ENCODE results near the gene CCDC167.

Gene CCDC167

GRCh38 chr6:37524025-37524969 lies 24.6 kb upstream of the CCDC167 start:
- H3K4me2 ChIP-seq (ENCODE audit: low read length, poor library complexity, severe bottlenecking) = no peak overlapping the region
- no peak overlapping the region for H3K18ac ChIP-seq (ENCODE audit: low read depth in 1 of 2, low read length in 2 of 2)
- H4K91ac ChIP-seq (ENCODE audit: low read length) = no peak overlapping the region
- H3K27me3 ChIP-seq (ENCODE audit: control insufficient read depth in 1 of 2, insufficient read depth in 1 of 2, low read length in 2 of 2) = peaks cover 47 to 69% of the 10 kb centered on the region in 2 experiments
- WGBS = 69% methylated on average over 9 of the region's 19 CpGs
- no peak overlapping the region for H3K23ac ChIP-seq (ENCODE audit: low read length in 2 of 2)
- H3K9ac ChIP-seq (ENCODE audit: low read length) = no peak overlapping the region
- H3K4ac ChIP-seq (ENCODE audit: low read depth in 1 of 2, low read length in 2 of 2) = no peak overlapping the region
- H2BK5ac ChIP-seq (ENCODE audit: low read depth, low read length, poor library complexity, severe bottlenecking) = no peak overlapping the region
- H3K27ac ChIP-seq (ENCODE audit: low read length, poor library complexity, severe bottlenecking) = no peak overlapping the region
- H2BK120ac ChIP-seq (ENCODE audit: low read depth, low read length) = no peak overlapping the region
- H3K4me1 ChIP-seq (ENCODE audit: control insufficient read depth, insufficient read depth, low read depth, low read length) = peaks cover 2% of the 10 kb centered on the region
- no peak overlapping the region for H3K14ac ChIP-seq (ENCODE audit: low read length in 2 of 2)
- no peak overlapping the region for H2BK15ac ChIP-seq (ENCODE audit: low read depth, poor library complexity, severe bottlenecking)
- no peak overlapping the region for H2BK12ac ChIP-seq (ENCODE audit: low read length in 2 of 2)
- no peak overlapping the region for H2AFZ ChIP-seq (ENCODE audit: low read depth, low read length)
- H3K4me3 ChIP-seq (ENCODE audit: insufficient read depth in 1 of 2, low read depth in 1 of 2, low read length in 2 of 2) = no peak overlapping the region
- H2AK5ac ChIP-seq (ENCODE audit: low read length, severe bottlenecking) = no peak overlapping the region
- H3K79me1 ChIP-seq (replicated peaks; ENCODE audit: low read length, poor library complexity, severe bottlenecking) = no peaks in the 10 kb centered on the region
- peaks cover 2% of the 10 kb centered on the region for H3K9me3 ChIP-seq (ENCODE audit: control insufficient read depth, low read length)
- H3K36me3 ChIP-seq (ENCODE audit: control insufficient read depth in 1 of 2, insufficient read depth in 2 of 2, low read depth in 1 of 2, low read length in 2 of 2) = no peaks in the 10 kb centered on the region
- no peak overlapping the region for H4K8ac ChIP-seq (ENCODE audit: low read length)
- DNase-seq = no peak

GRCh38 chr6:37523412-37523811 lies 23.7 kb upstream of the CCDC167 start:
- Histone ChIP-seq H2BK15ac (ENCODE audit: low read depth, poor library complexity, severe bottlenecking) (no peak overlapping the region), H2BK120ac (ENCODE audit: low read depth, low read length) (no peak overlapping the region), H3K18ac (ENCODE audit: low read depth in 1 of 2, low read length in 2 of 2) (no peak overlapping the region), H3K4ac (ENCODE audit: low read depth in 1 of 2, low read length in 2 of 2) (no peak overlapping the region), H3K79me1 (replicated peaks; ENCODE audit: low read length, poor library complexity, severe bottlenecking) (no peaks in the 10 kb centered on the region), H4K8ac (ENCODE audit: low read length) (no peak overlapping the region), H2BK12ac (ENCODE audit: low read length in 2 of 2) (no peak overlapping the region), H3K27me3 (ENCODE audit: control insufficient read depth in 1 of 2, insufficient read depth in 1 of 2, low read length in 2 of 2) (peaks cover 46 to 68% of the 10 kb centered on the region in 2 experiments), H3K4me2 (ENCODE audit: low read length, poor library complexity, severe bottlenecking) (no peak overlapping the region), H3K14ac (ENCODE audit: low read length in 2 of 2) (no peak overlapping the region), H3K4me3 (ENCODE audit: insufficient read depth in 1 of 2, low read depth in 1 of 2, low read length in 2 of 2) (no peak overlapping the region), H3K27ac (ENCODE audit: low read length, poor library complexity, severe bottlenecking) (no peak overlapping the region), H3K36me3 (ENCODE audit: control insufficient read depth in 1 of 2, insufficient read depth in 2 of 2, low read depth in 1 of 2, low read length in 2 of 2) (no peaks in the 10 kb centered on the region), H3K9ac (ENCODE audit: low read length) (no peak overlapping the region), H2AFZ (ENCODE audit: low read depth, low read length) (no peak overlapping the region), H3K23ac (ENCODE audit: low read length in 2 of 2) (no peak overlapping the region), H2AK5ac (ENCODE audit: low read length, severe bottlenecking) (no peak overlapping the region), H3K9me3 (ENCODE audit: control insufficient read depth, low read length) (peaks cover 5% of the 10 kb centered on the region), H2BK5ac (ENCODE audit: low read depth, low read length, poor library complexity, severe bottlenecking) (no peak overlapping the region), H3K4me1 (ENCODE audit: control insufficient read depth, insufficient read depth, low read depth, low read length) (peaks cover 2% of the 10 kb centered on the region), H4K91ac (ENCODE audit: low read length) (no peak overlapping the region)
- 65% methylated on average over 4 of the region's 7 CpGs for WGBS
- no peak for DNase-seq

- Histone ChIP-seq H4K8ac (ENCODE audit: low read length) (no peak overlapping the region), H3K9me3 (ENCODE audit: control insufficient read depth, low read length) (peaks cover 5% of the 10 kb centered on the region), H2AFZ (ENCODE audit: low read depth, low read length) (no peak overlapping the region), H3K36me3 (ENCODE audit: control insufficient read depth in 1 of 2, insufficient read depth in 2 of 2, low read depth in 1 of 2, low read length in 2 of 2) (no peaks in the 10 kb centered on the region), H2AK5ac (ENCODE audit: low read length, severe bottlenecking) (no peak overlapping the region), H2BK15ac (ENCODE audit: low read depth, poor library complexity, severe bottlenecking) (no peak overlapping the region), H3K4me1 (ENCODE audit: control insufficient read depth, insufficient read depth, low read depth, low read length) (peaks cover 2% of the 10 kb centered on the region), H3K18ac (ENCODE audit: low read depth in 1 of 2, low read length in 2 of 2) (no peak overlapping the region), H3K4me2 (ENCODE audit: low read length, poor library complexity, severe bottlenecking) (no peak overlapping the region), H3K79me1 (replicated peaks; ENCODE audit: low read length, poor library complexity, severe bottlenecking) (no peaks in the 10 kb centered on the region), H3K4me3 (ENCODE audit: insufficient read depth in 1 of 2, low read depth in 1 of 2, low read length in 2 of 2) (no peak overlapping the region), H3K27ac (ENCODE audit: low read length, poor library complexity, severe bottlenecking) (no peak overlapping the region), H3K4ac (ENCODE audit: low read depth in 1 of 2, low read length in 2 of 2) (no peak overlapping the region), H3K23ac (ENCODE audit: low read length in 2 of 2) (no peak overlapping the region), H3K9ac (ENCODE audit: low read length) (no peak overlapping the region), H3K27me3 (ENCODE audit: control insufficient read depth in 1 of 2, insufficient read depth in 1 of 2, low read length in 2 of 2) (peaks cover 47 to 70% of the 10 kb centered on the region in 2 experiments), H4K91ac (ENCODE audit: low read length) (no peak overlapping the region), H2BK120ac (ENCODE audit: low read depth, low read length) (no peak overlapping the region), H2BK5ac (ENCODE audit: low read depth, low read length, poor library complexity, severe bottlenecking) (no peak overlapping the region), H2BK12ac (ENCODE audit: low read length in 2 of 2) (no peak overlapping the region), H3K14ac (ENCODE audit: low read length in 2 of 2) (no peak overlapping the region)
- 97% methylated on average over 3 of the region's 3 CpGs for WGBS
- no peak for DNase-seq
Observed at GRCh38 chr6:37522836-37523235, 23.1 kb upstream of the CCDC167 start.

GRCh38 chr6:37521674-37522073 lies 22.0 kb upstream of the CCDC167 start:
- 55% methylated on average over 4 of the region's 4 CpGs for WGBS
- Histone ChIP-seq H2BK5ac (ENCODE audit: low read depth, low read length, poor library complexity, severe bottlenecking) (no peak overlapping the region), H3K4ac (ENCODE audit: low read depth in 1 of 2, low read length in 2 of 2) (no peak overlapping the region), H2AK5ac (ENCODE audit: low read length, severe bottlenecking) (no peak overlapping the region), H2AFZ (ENCODE audit: low read depth, low read length) (no peak overlapping the region), H3K18ac (ENCODE audit: low read depth in 1 of 2, low read length in 2 of 2) (no peak overlapping the region), H3K9me3 (ENCODE audit: control insufficient read depth, low read length) (peaks cover 5% of the 10 kb centered on the region), H3K27ac (ENCODE audit: low read length, poor library complexity, severe bottlenecking) (no peak overlapping the region), H3K79me1 (replicated peaks; ENCODE audit: low read length, poor library complexity, severe bottlenecking) (no peaks in the 10 kb centered on the region), H2BK12ac (ENCODE audit: low read length in 2 of 2) (no peak overlapping the region), H2BK120ac (ENCODE audit: low read depth, low read length) (no peak overlapping the region), H3K36me3 (ENCODE audit: control insufficient read depth in 1 of 2, insufficient read depth in 2 of 2, low read depth in 1 of 2, low read length in 2 of 2) (no peaks in the 10 kb centered on the region), H3K23ac (ENCODE audit: low read length in 2 of 2) (peak overlapping the region in 1 of 2 experiments; percentile 26), H3K4me3 (ENCODE audit: insufficient read depth in 1 of 2, low read depth in 1 of 2, low read length in 2 of 2) (no peak overlapping the region), H3K4me1 (ENCODE audit: control insufficient read depth, insufficient read depth, low read depth, low read length) (peaks cover 4% of the 10 kb centered on the region), H3K14ac (ENCODE audit: low read length in 2 of 2) (no peak overlapping the region), H2BK15ac (ENCODE audit: low read depth, poor library complexity, severe bottlenecking) (no peak overlapping the region), H3K4me2 (ENCODE audit: low read length, poor library complexity, severe bottlenecking) (no peak overlapping the region), H3K27me3 (ENCODE audit: control insufficient read depth in 1 of 2, insufficient read depth in 1 of 2, low read length in 2 of 2) (peaks cover 36 to 65% of the 10 kb centered on the region in 2 experiments), H4K8ac (ENCODE audit: low read length) (no peak overlapping the region), H4K91ac (ENCODE audit: low read length) (no peak overlapping the region), H3K9ac (ENCODE audit: low read length) (no peak overlapping the region)
- no peak for DNase-seq
